ENCODE measurements around the gene NIP7.

DNA sequence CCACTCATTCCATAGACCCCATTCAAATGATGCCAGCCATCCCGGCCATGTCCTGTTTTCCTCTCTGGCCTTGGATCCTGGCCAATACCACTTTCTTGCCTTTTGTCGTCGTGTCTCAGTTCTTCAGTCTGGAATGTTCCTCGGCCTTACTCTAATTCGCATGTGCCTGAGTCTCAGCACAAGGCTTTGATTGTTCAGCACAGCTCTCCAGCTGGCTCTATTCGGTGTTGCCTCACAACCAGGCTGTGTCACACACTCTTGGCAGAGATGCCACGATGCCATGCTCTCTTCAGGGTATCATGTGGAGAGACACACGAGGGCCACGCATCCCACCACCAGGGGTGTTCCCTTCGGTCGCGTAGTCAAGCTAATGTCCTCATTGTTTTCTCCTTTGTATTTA lies 30.3 kb upstream of the NIP7 start:
- TF ChIP-seq, protein P1, sequence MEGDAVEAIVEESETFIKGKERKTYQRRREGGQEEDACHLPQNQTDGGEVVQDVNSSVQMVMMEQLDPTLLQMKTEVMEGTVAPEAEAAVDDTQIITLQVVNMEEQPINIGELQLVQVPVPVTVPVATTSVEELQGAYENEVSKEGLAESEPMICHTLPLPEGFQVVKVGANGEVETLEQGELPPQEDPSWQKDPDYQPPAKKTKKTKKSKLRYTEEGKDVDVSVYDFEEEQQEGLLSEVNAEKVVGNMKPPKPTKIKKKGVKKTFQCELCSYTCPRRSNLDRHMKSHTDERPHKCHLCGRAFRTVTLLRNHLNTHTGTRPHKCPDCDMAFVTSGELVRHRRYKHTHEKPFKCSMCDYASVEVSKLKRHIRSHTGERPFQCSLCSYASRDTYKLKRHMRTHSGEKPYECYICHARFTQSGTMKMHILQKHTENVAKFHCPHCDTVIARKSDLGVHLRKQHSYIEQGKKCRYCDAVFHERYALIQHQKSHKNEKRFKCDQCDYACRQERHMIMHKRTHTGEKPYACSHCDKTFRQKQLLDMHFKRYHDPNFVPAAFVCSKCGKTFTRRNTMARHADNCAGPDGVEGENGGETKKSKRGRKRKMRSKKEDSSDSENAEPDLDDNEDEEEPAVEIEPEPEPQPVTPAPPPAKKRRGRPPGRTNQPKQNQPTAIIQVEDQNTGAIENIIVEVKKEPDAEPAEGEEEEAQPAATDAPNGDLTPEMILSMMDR (IDR thresholded peaks at IDR 0.05 in 4 of 5, conservative IDR thresholded peaks at IDR 0.05 in 1 of 5) = no peak
- TF ChIP-seq POLR2A (IDR thresholded peaks at IDR 0.05) = no peak

Data from gastrocnemius medialis (tissue), 4 donors.